ENCODE results near the gene PCDHB6.
"Not testable (repeated sequence)": the region's sequence is repeated elsewhere in the genome, so short reads cannot be mapped to it uniquely, and the experiment has no call there.

PCDHB6 gene

GRCh38 chr5:141149812-141150211 lies at the start of gene PCDHB6:
TSS of gene PCDHB6 (plus strand) at chr5:141150057. CDS start at chr5:141150258, 201 bp downstream.
- POLR2A ChIA-PET (ENCODE audit: low non-redundant PET) = no interaction called here
- peak; percentile 26 for DNase-seq (ENCODE audit: low spot score)
- CTCF ChIA-PET = interaction anchor here (0.6 to 1.2 kb wide), 5 partner anchors 18 to 411 kb away, joined by 3 to 4 read pairs (median 3); partner anchors contain the start of gene PCDHA8

GRCh38 chr5:141100243-141100805 lies 49.5 kb upstream of the PCDHB6 start, which contains the start of gene PCDHB3:
TSS of gene PCDHB3 (plus strand) at chr5:141100473. CDS start at chr5:141100650, 177 bp downstream.
- TF ChIP-seq CTCF (conservative IDR thresholded peaks at IDR 0.05; ENCODE audit: low read depth) = peak; percentile 58
- ChIA-PET POLR2A (ENCODE audit: low non-redundant PET) (no interaction called here), CTCF (interaction anchor here (0.6 to 0.7 kb wide), 2 partner anchors 467 to 518 kb away, joined by 3 read pairs; partner anchors contain the start of gene DIAPH1)
- no peak within 1 kb of the TSS for H3K27ac ChIP-seq
- DNase-seq (ENCODE audit: low spot score) = peak; percentile 47

More at GRCh38 chr5:141149812-141150211, at the start of gene PCDHB6:
- no peak within 1 kb of the TSS for H3K27ac ChIP-seq
- TF ChIP-seq CTCF (conservative IDR thresholded peaks at IDR 0.05; ENCODE audit: low read depth) = peak; percentile 28

- CTCF ChIA-PET = no interaction called here
- POLR2A ChIA-PET (ENCODE audit: low non-redundant PET) = no interaction called here
- TF ChIP-seq CTCF (conservative IDR thresholded peaks at IDR 0.05; ENCODE audit: low read depth) = no peak
- no peak for DNase-seq (ENCODE audit: low spot score)
- H3K27ac ChIP-seq = no peak overlapping the region
Observed at GRCh38 chr5:141101059-141101458, 48.8 kb upstream of the PCDHB6 start.

- CTCF ChIA-PET; POLR2A ChIA-PET (ENCODE audit: low non-redundant PET); DNase-seq (ENCODE audit: low spot score); H3K27ac ChIP-seq: not testable (repeated sequence)
Observed at GRCh38 chr5:141102070-141102469, 47.8 kb upstream of the PCDHB6 start.

- CTCF ChIA-PET; DNase-seq (ENCODE audit: low spot score); POLR2A ChIA-PET (ENCODE audit: low non-redundant PET); H3K27ac ChIP-seq: not testable (repeated sequence)
Observed at GRCh38 chr5:141102471-141102870, 47.4 kb upstream of the PCDHB6 start.

- DNase-seq (ENCODE audit: low spot score) = no peak
- no peak overlapping the region for H3K27ac ChIP-seq
- no peak for TF ChIP-seq CTCF (conservative IDR thresholded peaks at IDR 0.05; ENCODE audit: low read depth)
- CTCF ChIA-PET = interaction anchor here (0.6 kb wide), 1 partner anchor 188 kb away, joined by 3 read pairs; no protein-coding TSS in a partner anchor
- POLR2A ChIA-PET (ENCODE audit: low non-redundant PET) = no interaction called here
Observed at GRCh38 chr5:141105350-141105749, 44.5 kb upstream of the PCDHB6 start.

GRCh38 chr5:141119250-141119649 lies 30.6 kb upstream of the PCDHB6 start:
- no peak for TF ChIP-seq CTCF (conservative IDR thresholded peaks at IDR 0.05; ENCODE audit: low read depth)
- ChIA-PET POLR2A (ENCODE audit: low non-redundant PET) (no interaction called here), CTCF (no interaction called here)
- no peak for DNase-seq (ENCODE audit: low spot score)
- H3K27ac ChIP-seq = no peak overlapping the region

Measured in RWPE1 (cell line).